DOHH2 (cell line): ENCODE results near the gene VTI1A.

ENCODE experiments used
- H3F3A ChIP-seq: fragments of 200-600 bp; sonication (generic), shearing (Covaris generic); 2 replicates; pipeline ENCODE4 v1.6.0; 2016; ENCODE audit warnings: antibody characterized with exemption, mild to moderate bottlenecking; ENCODE audit not compliant: control insufficient read depth, insufficient read depth
- H3K27ac ChIP-seq: fragments of 200-600 bp; sonication (generic); 2 replicates; pipeline ENCODE4 v1.5.1; 2014; ENCODE audit warnings: low read depth, mild to moderate bottlenecking, low read length, moderate library complexity
- H3K27me3 ChIP-seq: fragments of 200-600 bp; sonication (generic); 2 replicates; pipeline ENCODE4 v1.6.1; 2014; ENCODE audit warnings: mild to moderate bottlenecking, low read length, mixed read lengths; ENCODE audit not compliant: control insufficient read depth
- H3K36me3 ChIP-seq: fragments of 200-600 bp; sonication (generic); 2 replicates; pipeline ENCODE4 v1.6.1; 2014; ENCODE audit warnings: mild to moderate bottlenecking, low read length, moderate library complexity, mixed read lengths; ENCODE audit not compliant: control insufficient read depth
- H3K4me1 ChIP-seq: fragments of 200-600 bp; sonication (generic); 2 replicates; pipeline ENCODE4 v1.6.1; 2014; ENCODE audit warnings: mild to moderate bottlenecking, low read length, mixed read lengths; ENCODE audit not compliant: control insufficient read depth
- H3K4me2 ChIP-seq: fragments of 200-600 bp; sonication (generic); 2 replicates; pipeline ENCODE4 v1.6.0; 2014; ENCODE audit warnings: mild to moderate bottlenecking, low read length, moderate library complexity
- H3K4me3 ChIP-seq: fragments of 200-600 bp; sonication (generic); 2 replicates; pipeline ENCODE4 v1.5.1; 2014; ENCODE audit warnings: mild to moderate bottlenecking, low read length, mixed read lengths
- H3K79me2 ChIP-seq: fragments of 200-600 bp; sonication (generic); 2 replicates; pipeline ENCODE4 v1.6.1; 2014; ENCODE audit warnings: mild to moderate bottlenecking, low read length, mixed read lengths; ENCODE audit not compliant: control insufficient read depth
- H3K9me2 ChIP-seq: fragments of 200-600 bp; sonication (generic); replicated peaks from 2 replicates; pipeline ENCODE4 v1.6.1; 2014; ENCODE audit warnings: mild to moderate bottlenecking, low read length, mixed read lengths; ENCODE audit not compliant: control insufficient read depth
- H3K9me3 ChIP-seq: fragments of 200-600 bp; sonication (generic); 2 replicates; pipeline ENCODE4 v1.6.1; 2014; ENCODE audit warnings: antibody characterized with exemption, low read length, mixed read lengths; ENCODE audit not compliant: control insufficient read depth, insufficient read depth
- H4K20me1 ChIP-seq: fragments of 200-600 bp; sonication (generic); 2 replicates; pipeline ENCODE4 v1.6.0; 2014; ENCODE audit warnings: low read depth, mild to moderate bottlenecking, antibody characterized with exemption, low read length, moderate library complexity; ENCODE audit not compliant: control insufficient read depth, insufficient read depth
- CTCF ChIP-seq: fragments of 200-600 bp; sonication (generic); IDR thresholded peaks from one replicate; pipeline ENCODE4 v1.5.1; 2014; ENCODE audit warnings: antibody characterized with exemption, mild to moderate bottlenecking, low read depth, low read length; ENCODE audit not compliant: poor library complexity, severe bottlenecking
- EZH2phosphoT487 ChIP-seq: fragments of 200-600 bp; sonication (generic); IDR thresholded peaks from 2 replicates; pipeline ENCODE4 v1.6.1; 2017; ENCODE audit warnings: borderline replicate concordance, mild to moderate bottlenecking, antibody characterized with exemption, low read length, moderate library complexity, mixed read lengths

The VTI1A gene

GRCh38 chr10:112831859-112832258 lies 384.8 kb downstream of the VTI1A start:
- H3K79me2 ChIP-seq = no peaks in the 10 kb centered on the region
- H3K27ac ChIP-seq = no peak overlapping the region
- no peaks in the 10 kb centered on the region for H4K20me1 ChIP-seq
- H3K9me3 ChIP-seq = no peaks in the 10 kb centered on the region
- H3K4me3 ChIP-seq = no peak overlapping the region
- no peaks in the 10 kb centered on the region; the same call in 1 of the 2 replicates for H3K4me1 ChIP-seq
- no peak for TF ChIP-seq EZH2phosphoT487
- no peak for TF ChIP-seq CTCF
- H3F3A ChIP-seq = no peaks in the 10 kb centered on the region
- no peaks in the 10 kb centered on the region for H3K36me3 ChIP-seq
- H3K4me2 ChIP-seq = no peak overlapping the region
- no peaks in the 10 kb centered on the region for H3K9me2 ChIP-seq
- H3K27me3 ChIP-seq = no peaks in the 10 kb centered on the region

DNA sequence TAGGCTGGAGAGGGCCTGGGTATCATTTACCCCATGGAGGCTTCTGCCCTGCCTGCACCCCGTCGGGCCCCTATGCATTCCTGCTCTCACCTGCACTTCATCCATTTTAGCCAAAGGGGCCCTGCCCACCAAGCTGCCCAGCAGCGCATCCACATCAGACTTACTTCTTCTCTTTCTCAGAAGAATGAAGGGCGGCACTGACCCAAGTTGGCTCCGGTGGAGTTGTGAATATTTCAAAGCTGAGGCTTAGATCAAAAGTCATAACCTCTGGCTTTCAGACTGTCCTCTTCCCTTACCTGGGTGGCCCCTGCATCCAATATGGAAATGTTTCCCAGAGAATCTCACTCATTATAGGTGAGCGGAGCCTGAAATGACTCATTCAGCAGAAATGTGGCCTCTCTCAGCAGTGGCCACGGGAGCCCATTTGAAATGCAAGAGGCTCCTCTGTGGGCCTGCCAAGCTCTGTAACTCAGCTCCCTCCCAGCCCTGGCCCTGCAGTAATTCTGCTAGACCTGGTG lies 385.4 kb downstream of the VTI1A start:
- H3K4me2 ChIP-seq = no peak overlapping the region
- H3K27me3 ChIP-seq = no peaks in the 10 kb centered on the region
- no peaks in the 10 kb centered on the region for H3F3A ChIP-seq
- TF ChIP-seq CTCF (no peak), EZH2phosphoT487 (no peak)
- no peaks in the 10 kb centered on the region for H3K9me2 ChIP-seq
- H3K27ac ChIP-seq = no peak overlapping the region
- no peaks in the 10 kb centered on the region for H3K9me3 ChIP-seq
- H4K20me1 ChIP-seq = no peaks in the 10 kb centered on the region
- no peaks in the 10 kb centered on the region for H3K36me3 ChIP-seq
- H3K79me2 ChIP-seq = no peaks in the 10 kb centered on the region
- H3K4me3 ChIP-seq = no peak overlapping the region
- no peaks in the 10 kb centered on the region; the same call in 1 of the 2 replicates for H3K4me1 ChIP-seq

DNA sequence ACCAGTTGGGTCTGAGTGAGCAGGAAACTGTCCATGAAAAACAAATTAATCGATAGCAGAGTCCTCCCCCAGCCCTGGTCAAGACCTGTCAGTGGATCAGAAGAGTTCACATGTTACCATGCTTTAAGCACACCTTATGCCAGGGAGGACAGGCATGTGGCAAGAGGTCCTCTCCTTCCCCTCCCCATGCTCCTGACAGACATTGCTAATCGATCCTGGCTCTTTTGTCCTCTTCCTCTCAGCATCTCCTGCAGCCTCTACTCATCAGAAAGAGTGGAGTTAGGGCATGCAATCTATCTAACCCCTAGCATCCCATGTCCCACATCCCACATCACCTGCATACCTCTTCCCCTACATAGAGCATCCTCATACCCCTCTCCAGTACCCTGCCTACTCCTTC lies 385.9 kb downstream of the VTI1A start:
- no peak overlapping the region for H3K4me3 ChIP-seq
- no peaks in the 10 kb centered on the region for H4K20me1 ChIP-seq
- H3K4me1 ChIP-seq = no peaks in the 10 kb centered on the region; the same call in 1 of the 2 replicates
- H3K4me2 ChIP-seq = no peak overlapping the region
- no peaks in the 10 kb centered on the region for H3K9me2 ChIP-seq
- H3F3A ChIP-seq = no peaks in the 10 kb centered on the region
- TF ChIP-seq EZH2phosphoT487 (no peak), CTCF (no peak)
- no peaks in the 10 kb centered on the region for H3K27me3 ChIP-seq
- no peaks in the 10 kb centered on the region for H3K79me2 ChIP-seq
- no peaks in the 10 kb centered on the region for H3K9me3 ChIP-seq
- H3K27ac ChIP-seq = no peak overlapping the region
- no peaks in the 10 kb centered on the region for H3K36me3 ChIP-seq
